H1 (cell line): ENCODE data around the gene TMEM115. TPM values are rescaled to one million over a fixed set of nuclear protein-coding genes. Genes with fewer than 3 reads are reported as not detected.

ENCODE experiments used
- CTCF ChIA-PET: fragments of 300-600 bp; sonication (Branson Sonifier 250); formaldehyde crosslinking; loops from one replicate; lab custom pipeline; 2021; ENCODE audit not compliant: partially characterized antibody; lab: Charles Lee
- POLR2A ChIA-PET: fragments of 300-600 bp; sonication (Branson Sonifier 250); formaldehyde crosslinking; loops from one replicate; lab custom pipeline; 2021; ENCODE audit warnings: inconsistent platforms; ENCODE audit not compliant: partially characterized antibody; lab: Charles Lee
- DNase-seq, 2 experiments: peaks; one replicate each; pipeline versions ENCODE4 v3.0.0 to v3.0.0-alpha.2; 2010 to 2022; ENCODE audit warnings: low spot score in 2 of 2, low read depth in 1 of 2, mixed read lengths in 1 of 2
- FAIRE-seq: peaks from 2 replicates; lab custom pipeline; 2011; peaks lifted over from hg19 to GRCh38; lab: Jason Lieb, UNC
- H2AFZ ChIP-seq: 2 replicates; pipeline ENCODE4 v1.8.1; 2012; ENCODE audit warnings: low read length, inconsistent platforms
- H2AK5ac ChIP-seq: 2 replicates; pipeline ENCODE4 v1.6.1; 2013; ENCODE audit warnings: low read depth, low read length
- H2BK120ac ChIP-seq: replicated peaks from 2 replicates; pipeline ENCODE3; 2013; ENCODE audit warnings: low read depth, low read length, inconsistent platforms
- H2BK12ac ChIP-seq: 2 replicates; pipeline ENCODE4 v1.6.1; 2013; ENCODE audit warnings: low read depth, low read length
- H2BK15ac ChIP-seq: 2 replicates; pipeline ENCODE4 v1.6.1; 2013; ENCODE audit warnings: low read length
- H2BK20ac ChIP-seq: 2 replicates; pipeline ENCODE4 v1.6.1; 2013; ENCODE audit warnings: low read length
- H2BK5ac ChIP-seq: 2 replicates; pipeline ENCODE4 v1.6.1; 2013; ENCODE audit warnings: low read depth, low read length
- H3K14ac ChIP-seq: 2 replicates; pipeline ENCODE4 v1.6.1; 2013; ENCODE audit warnings: inconsistent platforms; ENCODE audit not compliant: insufficient read length
- H3K18ac ChIP-seq: 2 replicates; pipeline ENCODE4 v1.6.1; 2013; ENCODE audit warnings: low read length; ENCODE audit errors: extremely low read depth
- H3K23ac ChIP-seq: 2 replicates; pipeline ENCODE4 v1.6.1; 2013; ENCODE audit warnings: inconsistent platforms; ENCODE audit not compliant: insufficient read length
- H3K23me2 ChIP-seq: 2 replicates; pipeline ENCODE4 v1.6.1; 2013; ENCODE audit warnings: low read depth, low read length
- H3K27ac ChIP-seq: 2 replicates; pipeline ENCODE4 v1.6.1; 2011; ENCODE audit warnings: low read depth, low read length, inconsistent platforms
- H3K27me3 ChIP-seq, 4 experiments: replicated peaks in 1 of 4; 1 replicate in 1 of 4; 2 replicates in 3 of 4; pipeline versions ENCODE4 v1.6.1 to v1.8.1; 2011 to 2013; ENCODE audit warnings: low read length in 3 of 4, mild to moderate bottlenecking in 3 of 4, inconsistent platforms in 2 of 4, mixed read lengths in 2 of 4, moderate library complexity in 1 of 4; ENCODE audit not compliant: control insufficient read depth in 3 of 4, insufficient read depth in 3 of 4; ENCODE audit errors: extremely low read depth in 1 of 4
- H3K36me3 ChIP-seq, 4 experiments: 2 replicates each; pipeline versions ENCODE4 v1.6.1 to v1.8.1; 2011 to 2013; ENCODE audit warnings: mild to moderate bottlenecking in 4 of 4, low read length in 3 of 4, moderate library complexity in 2 of 4, control low read depth in 1 of 4, inconsistent platforms in 1 of 4; ENCODE audit not compliant: insufficient read depth in 4 of 4, control insufficient read depth in 2 of 4
- H3K4ac ChIP-seq: replicated peaks from 2 replicates; pipeline ENCODE3; 2013; ENCODE audit warnings: low read length, low read depth, mixed read lengths, inconsistent platforms; ENCODE audit not compliant: insufficient read length
- H3K4me1 ChIP-seq, 4 experiments: replicated peaks in 1 of 4; 1 replicate in 1 of 4; 2 replicates in 3 of 4; pipeline versions ENCODE4 v1.6.1 to v1.8.1; 2011 to 2013; ENCODE audit warnings: low read length in 3 of 4, inconsistent platforms in 2 of 4, mixed read lengths in 1 of 4; ENCODE audit not compliant: insufficient read depth in 4 of 4, control insufficient read depth in 3 of 4
- H3K4me2 ChIP-seq, 2 experiments: 2 replicates each; pipeline versions ENCODE4 v1.6.1 to v1.8.1; 2011 to 2013; ENCODE audit warnings: low read depth in 2 of 2, low read length in 2 of 2, control low read depth in 1 of 2, inconsistent platforms in 1 of 2, mild to moderate bottlenecking in 1 of 2; ENCODE audit not compliant: insufficient read depth in 1 of 2
- H3K4me3 ChIP-seq, 4 experiments: fragments of 200-600, 300-600 bp in 1 of 4; sonication (generic), shearing (Covaris generic), sonication (Bioruptor Twin) in 1 of 4; 2 replicates each; pipeline versions ENCODE4 v1.5.1 to v1.8.1; 2011 to 2016; ENCODE audit warnings: low read length in 4 of 4, low read depth in 3 of 4, control low read depth in 2 of 4, inconsistent platforms in 2 of 4, mild to moderate bottlenecking in 2 of 4, mixed read lengths in 1 of 4, moderate library complexity in 1 of 4; ENCODE audit not compliant: insufficient read depth in 2 of 4; ENCODE audit errors: extremely low read depth in 1 of 4
- H3K56ac ChIP-seq: replicated peaks from 2 replicates; pipeline ENCODE3; 2013; ENCODE audit warnings: low read depth, mild to moderate bottlenecking, mixed read lengths, low read length, inconsistent platforms; ENCODE audit not compliant: insufficient read length
- H3K79me1 ChIP-seq: 2 replicates; pipeline ENCODE4 v1.6.1; 2013; ENCODE audit warnings: low read depth, low read length, control low read depth
- H3K79me2 ChIP-seq, 2 experiments: 2 replicates each; pipeline versions ENCODE4 v1.6.1 to v1.8.1; 2012 to 2013; ENCODE audit warnings: low read length in 2 of 2, mild to moderate bottlenecking in 2 of 2, inconsistent platforms in 1 of 2; ENCODE audit not compliant: insufficient read depth in 2 of 2, control insufficient read depth in 1 of 2
- H3K9ac ChIP-seq, 4 experiments: replicated peaks in 1 of 4; 1 replicate in 1 of 4; 2 replicates in 3 of 4; pipeline versions ENCODE4 v1.6.1 to v1.8.1; 2011 to 2013; ENCODE audit warnings: low read depth in 3 of 4, low read length in 3 of 4, control low read depth in 2 of 4, mild to moderate bottlenecking in 2 of 4, moderate library complexity in 2 of 4, inconsistent platforms in 1 of 4; ENCODE audit errors: extremely low read depth in 1 of 4
- H3K9me3 ChIP-seq, 2 experiments: 2 replicates each; pipeline versions ENCODE4 v1.6.1 to v1.8.1; 2012 to 2013; ENCODE audit warnings: mild to moderate bottlenecking in 2 of 2, moderate library complexity in 2 of 2, control low read depth in 1 of 2, inconsistent platforms in 1 of 2, low read depth in 1 of 2, low read length in 1 of 2, mixed read lengths in 1 of 2; ENCODE audit not compliant: insufficient read depth in 2 of 2
- H4K20me1 ChIP-seq, 2 experiments: replicated peaks in 1 of 2; 2 replicates each; pipeline versions ENCODE3 to v1.8.1; 2011 to 2013; ENCODE audit warnings: inconsistent platforms in 2 of 2, low read length in 2 of 2, mild to moderate bottlenecking in 1 of 2; ENCODE audit not compliant: insufficient read depth in 2 of 2, control insufficient read depth in 1 of 2
- H4K5ac ChIP-seq: 2 replicates; pipeline ENCODE4 v1.6.1; 2013; ENCODE audit warnings: low read length, low read depth, mixed read lengths, inconsistent platforms; ENCODE audit not compliant: insufficient read length
- H4K8ac ChIP-seq: 2 replicates; pipeline ENCODE4 v1.8.0; 2013; ENCODE audit warnings: mild to moderate bottlenecking, moderate library complexity, low read length, inconsistent platforms; ENCODE audit not compliant: insufficient read depth; ENCODE audit errors: extremely low read depth
- H4K91ac ChIP-seq: replicated peaks from 2 replicates; pipeline ENCODE3; 2013; ENCODE audit warnings: low read length, mixed read lengths, inconsistent platforms; ENCODE audit not compliant: insufficient read length
- BCL11A ChIP-seq, 2 experiments: IDR thresholded peaks; one replicate each; pipeline ENCODE4 v1.6.1; 2011; ENCODE audit warnings: low read depth in 2 of 2, low read length in 2 of 2, mild to moderate bottlenecking in 2 of 2
- CBX8 ChIP-seq: fragments of 300-800, 300-1000 bp; sonication (generic); IDR thresholded peaks from 2 replicates; pipeline ENCODE4 v1.7.1; 2016; ENCODE audit warnings: low read depth, low read length, borderline replicate concordance
- FOSL1 ChIP-seq: IDR thresholded peaks from 2 replicates; pipeline ENCODE4 v1.6.1; 2011; ENCODE audit warnings: mild to moderate bottlenecking, low read depth, low read length, moderate library complexity; ENCODE audit not compliant: insufficient read depth
- GABPA ChIP-seq: IDR thresholded peaks from 2 replicates; pipeline ENCODE4 v1.6.1; 2011; ENCODE audit warnings: mild to moderate bottlenecking, low read length, moderate library complexity, borderline replicate concordance; ENCODE audit not compliant: insufficient read depth
- JUND ChIP-seq: IDR thresholded peaks from 2 replicates; pipeline ENCODE4 v1.6.1; 2011; ENCODE audit warnings: mild to moderate bottlenecking, improper control_type of control experiment, low read length
- MAX ChIP-seq: IDR thresholded peaks from 2 replicates; pipeline ENCODE4 v1.6.1; 2012; ENCODE audit warnings: inconsistent platforms
- NRF1 ChIP-seq: IDR thresholded peaks from 2 replicates; pipeline ENCODE4 v1.6.1; 2011; ENCODE audit warnings: mild to moderate bottlenecking, low read depth, low read length, improper control_type of control experiment
- POLR2A ChIP-seq, 2 experiments: IDR thresholded peaks; 1 replicate in 1 of 2; 2 replicates in 1 of 2; pipeline ENCODE4 v1.6.1; 2011; ENCODE audit warnings: low read depth in 2 of 2, low read length in 2 of 2, mild to moderate bottlenecking in 2 of 2; ENCODE audit errors: control extremely low read depth in 1 of 2
- SAP30 ChIP-seq: fragments of 300-600 bp; sonication (generic); IDR thresholded peaks from 2 replicates; pipeline ENCODE4 v1.7.1; 2012; ENCODE audit warnings: low read length, moderate library complexity, mild to moderate bottlenecking, inconsistent platforms; ENCODE audit not compliant: insufficient read depth, insufficient replicate concordance
- SIN3A ChIP-seq, 2 experiments: IDR thresholded peaks in 1 of 2; conservative IDR thresholded peaks in 1 of 2; 2 replicates each; pipeline ENCODE4 v1.6.1; 2011 to 2012; ENCODE audit warnings: low read length in 2 of 2, improper control_type of control experiment in 1 of 2, low read depth in 1 of 2, mild to moderate bottlenecking in 1 of 2
- SIRT6 ChIP-seq: IDR thresholded peaks from one replicate; pipeline ENCODE4 v1.7.1; 2012; ENCODE audit warnings: low read length, inconsistent platforms
- SP4 ChIP-seq: IDR thresholded peaks from 2 replicates; pipeline ENCODE4 v1.6.1; 2012; ENCODE audit warnings: low read length, inconsistent platforms
- SRF ChIP-seq: IDR thresholded peaks from 2 replicates; pipeline ENCODE4 v1.6.1; 2011; ENCODE audit warnings: mild to moderate bottlenecking, low read depth, low read length, moderate library complexity
- TEAD4 ChIP-seq: IDR thresholded peaks from 2 replicates; pipeline ENCODE4 v1.6.1; 2012; ENCODE audit warnings: low read depth, low read length, inconsistent platforms, mixed read lengths
- WGBS, 2 experiments: shearing (Covaris generic) in 1 of 2; methylation state at CpG; one replicate each; pipeline versions ENCODE4 v1.1.6 to v1.1.7; 2013 to 2015; ENCODE audit warnings: low lambda C conversion rate in 2 of 2, mixed read lengths in 2 of 2, inconsistent platforms in 1 of 2, low coverage in 1 of 2, missing lambda C conversion rate in 1 of 2; ENCODE audit not compliant: insufficient replicate concordance in 2 of 2, insufficient coverage in 1 of 2, insufficient read length in 1 of 2; ENCODE audit errors: extremely low coverage in 1 of 2, missing lambda C conversion rate in 1 of 2; 5-methylcytosine and 5-hydroxymethylcytosine counted together
- polyA plus RNA-seq, 7 experiments: library from polyadenylated mRNA; depleted of rRNA in 3 of 7; stranded (reverse) in 5 of 7; unstranded in 2 of 7; fragments of >200 nt in 5 of 7; fragments of 200-250 nt in 2 of 7; gene quantifications; 1 replicate in 5 of 7; 2 replicates in 1 of 7; 4 replicates in 1 of 7; pipeline versions ENCODE4 v1.2.1 to v1.2.3, GENCODE V29; 2011 to 2013; ENCODE audit warnings: missing spikeins in 2 of 7, mixed read lengths in 2 of 7
- total RNA-seq: library from RNA; stranded (reverse); fragmentation: NEBNext Ultra II Directional; extraction: Animal tissue kit (Norgen Biotek cat#: 25700); gene quantifications from 2 replicates; pipeline ENCODE4 v1.2.1, GENCODE V29; 2021

Gene TMEM115
- total and polyA plus RNA-seq, 2 of the 8 experiments (the other 6 are each of a cell fraction or from before 2014, with no cell fraction given) = 25.4 to 32.4 TPM

- H3K23ac ChIP-seq = no peak overlapping the region
- H2BK15ac ChIP-seq = no peak overlapping the region
- 53% methylated on average over 6 of the region's 8 CpGs; no CpG with 5 or more reads in 1 of the 2 experiments for WGBS, 2 experiments
- no peak overlapping the region for H4K91ac ChIP-seq
- peaks cover 0 to 3% (median under 1%) of the 10 kb centered on the region in 4 experiments; a peak in 3 of 7 replicates for H3K27me3 ChIP-seq
- H3K27ac ChIP-seq = no peak overlapping the region
- DNase-seq (peak; percentile 15 to 84), FAIRE-seq (no peak)
- H4K8ac ChIP-seq = no peak overlapping the region
- H2BK20ac ChIP-seq = no peak overlapping the region
- no peak overlapping the region for H2BK5ac ChIP-seq
- H3K14ac ChIP-seq = no peak overlapping the region
- no peak overlapping the region for H2AK5ac ChIP-seq
- H3K23me2 ChIP-seq = no peaks in the 10 kb centered on the region
- ChIA-PET POLR2A (interaction anchor here (1.4 kb wide), 1 partner anchor 161 kb away, joined by 3 read pairs; no protein-coding TSS in a partner anchor), CTCF (interaction anchor here (1.1 to 1.8 kb wide), 6 partner anchors 10 to 144 kb away, joined by 3 to 4 read pairs (median 4); no protein-coding TSS in a partner anchor)
- no peak overlapping the region for H3K4ac ChIP-seq
- H3K4me3 ChIP-seq = no peak overlapping the region
- no peak overlapping the region for H3K9ac ChIP-seq
- H2BK120ac ChIP-seq = no peak overlapping the region
- no peak overlapping the region for H2AFZ ChIP-seq
- H4K5ac ChIP-seq = no peak overlapping the region
- no peaks in the 10 kb centered on the region for H3K9me3 ChIP-seq
- no peak overlapping the region for H3K4me2 ChIP-seq
- H3K79me2 ChIP-seq = no peaks in the 10 kb centered on the region
- H2BK12ac ChIP-seq = no peak overlapping the region
- no peaks in the 10 kb centered on the region for H3K36me3 ChIP-seq
- H3K18ac ChIP-seq = no peak overlapping the region
- no peaks in the 10 kb centered on the region for H3K79me1 ChIP-seq
- H4K20me1 ChIP-seq = peaks cover 10 to 21% of the 10 kb centered on the region in 2 experiments
- H3K4me1 ChIP-seq = no peaks in the 10 kb centered on the region; a peak in 1 of 7 replicates
- no peak overlapping the region for H3K56ac ChIP-seq
- TF ChIP-seq SIRT6 (no peak), JUND (no peak), SRF (no peak), CBX8 (no peak), BCL11A (IDR thresholded peaks at IDR 0.05; ENCODE audit: low read depth in 2 of 2, low read length in 2 of 2) (no peak), TEAD4 (no peak), FOSL1 (no peak), NRF1 (no peak), GABPA (peak; percentile 54; the same call in 1 of the 2 replicates), SIN3A (conservative IDR thresholded peaks at IDR 0.05 in 1 of 2, IDR thresholded peaks at IDR 0.05 in 1 of 2; ENCODE audit: low read depth in 1 of 2, low read length in 2 of 2) (peak; percentile 83 to 89; a peak in 3 of 4 replicates), POLR2A (IDR thresholded peaks at IDR 0.05; ENCODE audit: control extremely low read depth in 1 of 2, low read depth in 2 of 2, low read length in 2 of 2) (no peak), SAP30 (no peak), SP4 (no peak), MAX (no peak)
Measured at GRCh38 chr3:50405249-50405648, 45.9 kb upstream of the TMEM115 start.
